MM.1S (cell line): ENCODE measurements around the gene FDPS.

Source experiments
- DNase-seq: peaks from one replicate; pipeline ENCODE4 v3.0.0-alpha.2; 2015
- H2AFZ ChIP-seq: fragments of 300-600 bp; sonication (generic); 2 replicates; pipeline ENCODE4 v1.6.0; 2016; ENCODE audit warnings: antibody characterized with exemption, low read length
- H3F3A ChIP-seq: fragments of 300-600 bp; sonication (generic); 2 replicates; pipeline ENCODE4 v1.6.1; 2016; ENCODE audit warnings: mild to moderate bottlenecking, antibody characterized with exemption, low read length, moderate library complexity, mixed read lengths; ENCODE audit not compliant: insufficient read depth
- H3K27ac ChIP-seq: fragments of 300-600 bp; sonication (generic); 2 replicates; pipeline ENCODE4 v1.5.1; 2016; ENCODE audit warnings: mild to moderate bottlenecking, low read length
- H3K27me3 ChIP-seq: fragments of 300-600 bp; sonication (generic); replicated peaks from 2 replicates; pipeline ENCODE4 v1.6.0; 2016; ENCODE audit warnings: low read length; ENCODE audit not compliant: insufficient read depth
- H3K36me3 ChIP-seq: fragments of 300-600 bp; sonication (generic); replicated peaks from 2 replicates; pipeline ENCODE4 v1.6.1; 2016; ENCODE audit warnings: mild to moderate bottlenecking, low read length, mixed read lengths; ENCODE audit not compliant: insufficient read depth
- H3K4me1 ChIP-seq: fragments of 300-600 bp; sonication (generic); 2 replicates; pipeline ENCODE4 v1.6.1; 2016; ENCODE audit warnings: low read length, mixed read lengths
- H3K4me2 ChIP-seq: fragments of 300-600 bp; sonication (generic); 2 replicates; pipeline ENCODE4 v1.6.0; 2016; ENCODE audit warnings: low read depth, low read length
- H3K4me3 ChIP-seq: fragments of 300-600 bp; sonication (generic); 2 replicates; pipeline ENCODE4 v1.5.1; 2016; ENCODE audit warnings: low read length, mixed read lengths
- H3K79me2 ChIP-seq: fragments of 300-600 bp; sonication (generic); 2 replicates; pipeline ENCODE4 v1.6.1; 2016; ENCODE audit warnings: mixed run types, low read length, mixed read lengths
- H3K9ac ChIP-seq: fragments of 300-600 bp; sonication (generic); 2 replicates; pipeline ENCODE4 v1.6.1; 2016; ENCODE audit warnings: low read length, mixed read lengths
- H3K9me2 ChIP-seq: fragments of 300-600 bp; sonication (generic); replicated peaks from 2 replicates; pipeline ENCODE4 v1.6.1; 2016; ENCODE audit warnings: mild to moderate bottlenecking, low read length, mixed read lengths; ENCODE audit not compliant: insufficient read depth
- H3K9me3 ChIP-seq: fragments of 300-600 bp; sonication (generic); replicated peaks from 2 replicates; pipeline ENCODE4 v1.6.1; 2016; ENCODE audit warnings: mild to moderate bottlenecking, low read length, mixed read lengths; ENCODE audit not compliant: insufficient read depth
- H4K20me1 ChIP-seq: fragments of 300-600 bp; sonication (generic); 2 replicates; pipeline ENCODE4 v1.6.1; 2016; ENCODE audit warnings: mild to moderate bottlenecking, low read length, moderate library complexity, mixed read lengths; ENCODE audit not compliant: insufficient read depth
- EZH2 ChIP-seq: fragments of 300-600 bp; sonication (generic); optimal IDR thresholded peaks from 2 replicates; pipeline ENCODE3; 2017; ENCODE audit warnings: low read depth, mild to moderate bottlenecking, antibody characterized with exemption, low read length, mixed read lengths
- EZH2phosphoT487 ChIP-seq: fragments of 300-600 bp; sonication (generic); IDR thresholded peaks from 2 replicates; pipeline ENCODE4 v1.6.1; 2018; ENCODE audit warnings: antibody characterized with exemption, low read length
- TF ChIP-seq, protein P1 (sequence below): fragments of 300-600 bp; sonication (generic); IDR thresholded peaks from 2 replicates; pipeline ENCODE4 v1.5.1; 2016; ENCODE audit warnings: antibody characterized with exemption, low read length, mixed read lengths

FDPS gene

GRCh38 chr1:155304558-155305063 is 4.1 kb upstream of the FDPS start:
- H3K36me3 ChIP-seq = no peaks in the 10 kb centered on the region
- no peak for DNase-seq
- no peak overlapping the region for H3K27ac ChIP-seq
- H3K4me2 ChIP-seq = no peak overlapping the region
- peaks cover 9% of the 10 kb centered on the region for H3F3A ChIP-seq
- H3K27me3 ChIP-seq = no peaks in the 10 kb centered on the region
- H3K4me1 ChIP-seq = no peaks in the 10 kb centered on the region
- H2AFZ ChIP-seq = no peak overlapping the region
- no peak overlapping the region for H3K4me3 ChIP-seq
- H3K79me2 ChIP-seq = peaks cover 10% of the 10 kb centered on the region
- no peaks in the 10 kb centered on the region for H3K9me3 ChIP-seq
- TF ChIP-seq, protein P1, sequence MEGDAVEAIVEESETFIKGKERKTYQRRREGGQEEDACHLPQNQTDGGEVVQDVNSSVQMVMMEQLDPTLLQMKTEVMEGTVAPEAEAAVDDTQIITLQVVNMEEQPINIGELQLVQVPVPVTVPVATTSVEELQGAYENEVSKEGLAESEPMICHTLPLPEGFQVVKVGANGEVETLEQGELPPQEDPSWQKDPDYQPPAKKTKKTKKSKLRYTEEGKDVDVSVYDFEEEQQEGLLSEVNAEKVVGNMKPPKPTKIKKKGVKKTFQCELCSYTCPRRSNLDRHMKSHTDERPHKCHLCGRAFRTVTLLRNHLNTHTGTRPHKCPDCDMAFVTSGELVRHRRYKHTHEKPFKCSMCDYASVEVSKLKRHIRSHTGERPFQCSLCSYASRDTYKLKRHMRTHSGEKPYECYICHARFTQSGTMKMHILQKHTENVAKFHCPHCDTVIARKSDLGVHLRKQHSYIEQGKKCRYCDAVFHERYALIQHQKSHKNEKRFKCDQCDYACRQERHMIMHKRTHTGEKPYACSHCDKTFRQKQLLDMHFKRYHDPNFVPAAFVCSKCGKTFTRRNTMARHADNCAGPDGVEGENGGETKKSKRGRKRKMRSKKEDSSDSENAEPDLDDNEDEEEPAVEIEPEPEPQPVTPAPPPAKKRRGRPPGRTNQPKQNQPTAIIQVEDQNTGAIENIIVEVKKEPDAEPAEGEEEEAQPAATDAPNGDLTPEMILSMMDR = no peak
- H3K9me2 ChIP-seq = no peaks in the 10 kb centered on the region
- H4K20me1 ChIP-seq = no peaks in the 10 kb centered on the region
- no peak overlapping the region for H3K9ac ChIP-seq

GRCh38 chr1:155305881-155306391 is 2.7 kb upstream of the FDPS start:
- Histone ChIP-seq H2AFZ (no peak overlapping the region), H3K4me3 (no peak overlapping the region)

DNA sequence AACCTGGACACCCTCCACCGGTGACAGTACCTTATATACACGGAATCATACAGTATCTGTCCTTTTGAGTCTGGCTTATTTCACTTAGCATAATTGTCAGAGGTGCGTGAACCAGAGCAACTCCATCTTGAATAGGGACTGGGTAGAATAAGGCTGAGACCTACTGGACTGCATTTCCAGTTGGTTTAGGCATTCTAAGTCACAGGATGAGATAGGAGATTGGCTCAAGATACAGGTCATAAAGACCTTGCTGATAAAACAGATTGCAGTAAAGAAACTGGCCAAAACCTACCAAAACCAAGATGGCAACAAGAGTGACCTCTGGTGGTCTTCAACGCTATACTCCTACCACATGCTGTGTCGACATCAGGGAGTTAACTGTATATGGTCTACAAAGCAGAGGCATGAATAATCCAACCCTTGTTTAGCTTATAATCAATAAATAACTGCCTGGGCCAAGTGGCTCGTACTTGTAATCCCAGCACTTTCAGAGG is 1.4 kb upstream of the FDPS start:
- no peak overlapping the region for H2AFZ ChIP-seq
- DNase-seq = peak; percentile 80

More at GRCh38 chr1:155305881-155306391, 2.7 kb upstream of the FDPS start:
- H3K9me3 ChIP-seq = no peaks in the 10 kb centered on the region
- H3K9me2 ChIP-seq = no peaks in the 10 kb centered on the region
- H4K20me1 ChIP-seq = no peaks in the 10 kb centered on the region
- H3K27me3 ChIP-seq = no peaks in the 10 kb centered on the region
- H3K27ac ChIP-seq = no peak overlapping the region
- no peaks in the 10 kb centered on the region for H3K36me3 ChIP-seq
- H3K79me2 ChIP-seq = peaks cover 23% of the 10 kb centered on the region
- peaks cover 3% of the 10 kb centered on the region; the same call in 1 of the 2 replicates for H3K4me1 ChIP-seq
- H3K9ac ChIP-seq = no peak overlapping the region
- H3F3A ChIP-seq = peaks cover 9% of the 10 kb centered on the region
- H3K4me2 ChIP-seq = no peak overlapping the region
- TF ChIP-seq, protein P1 = no peak
- TF ChIP-seq EZH2phosphoT487 (no peak), EZH2 (no peak)
- no peak for DNase-seq

More for the DNA sequence above, 1.4 kb upstream of the FDPS start:
- H3K27me3 ChIP-seq = no peaks in the 10 kb centered on the region
- TF ChIP-seq, protein P1 = peak; percentile 58
- TF ChIP-seq EZH2phosphoT487 (no peak), EZH2 (no peak)
- H3K4me2 ChIP-seq = no peak overlapping the region
- peaks cover 3% of the 10 kb centered on the region; the same call in 1 of the 2 replicates for H3K4me1 ChIP-seq
- no peaks in the 10 kb centered on the region for H3K36me3 ChIP-seq
- no peak overlapping the region for H3K4me3 ChIP-seq
- H3K9me3 ChIP-seq = no peaks in the 10 kb centered on the region
- H3K9me2 ChIP-seq = no peaks in the 10 kb centered on the region
- no peaks in the 10 kb centered on the region for H4K20me1 ChIP-seq
- peaks cover 9% of the 10 kb centered on the region for H3F3A ChIP-seq
- peaks cover 35% of the 10 kb centered on the region for H3K79me2 ChIP-seq
- no peak overlapping the region for H3K9ac ChIP-seq
- H3K27ac ChIP-seq = no peak overlapping the region
